ENCODE measurements around the gene CHFR. TPM values are rescaled to one million over a fixed set of nuclear protein-coding genes. Genes with fewer than 3 reads are reported as not detected.

CHFR gene
- total and polyA plus RNA-seq, 9 of the 15 experiments (the other 6 are each of a cell fraction or from before 2014, with no cell fraction given) = 0.61 to 33.9 (median 19.3) TPM

DNA sequence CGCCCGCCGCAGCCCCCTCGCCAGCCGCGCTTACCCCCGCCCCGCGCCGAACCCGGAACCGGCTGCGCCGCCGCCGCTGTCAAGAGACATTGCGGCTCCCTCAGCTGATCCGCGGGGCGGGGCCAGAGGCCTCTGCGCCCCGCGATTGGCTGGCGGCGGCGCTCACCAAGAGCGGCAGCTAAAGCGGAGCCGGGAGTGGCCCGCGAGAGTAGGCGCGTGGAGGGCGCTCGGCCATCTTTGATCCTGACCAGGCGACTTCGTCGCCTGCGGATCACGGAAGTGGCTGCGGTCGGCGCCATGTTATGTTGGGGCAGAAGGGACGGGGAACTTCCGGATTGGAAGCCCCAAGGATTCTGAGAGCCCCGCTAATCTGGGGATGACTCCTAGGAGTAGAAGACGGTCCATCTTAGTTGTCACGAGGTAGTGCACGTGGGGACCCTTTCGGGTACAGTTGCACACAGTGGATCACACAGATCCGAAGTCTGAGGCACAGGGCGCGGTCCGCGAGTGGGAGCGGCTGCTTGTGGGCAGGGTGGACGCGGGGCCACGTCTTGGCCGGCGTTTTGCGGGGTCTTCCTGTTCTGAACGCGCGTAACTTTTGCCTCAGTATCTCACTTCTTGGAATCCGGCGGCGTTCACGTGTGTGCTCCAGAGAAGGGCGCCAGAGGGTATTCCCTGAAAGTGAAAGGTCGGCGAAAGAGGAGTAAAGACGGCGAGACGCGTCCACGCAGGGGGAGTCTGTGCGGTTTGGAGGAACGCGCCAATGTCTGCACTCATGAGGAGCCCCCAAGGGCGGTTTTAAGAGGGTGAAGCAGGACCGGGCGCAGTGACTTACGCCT is at the start of gene CHFR (continued):
- TF ChIP-seq ZFX (CRISPR knock-in tag; IDR thresholded peaks at IDR 0.05) = peak; percentile 51; the same call in 1 of the 2 replicates
- no peak for TF ChIP-seq MIER1 (IDR thresholded peaks at IDR 0.05; ENCODE audit: low read depth)
- no peak; the same call in 1 of the 2 replicates for TF ChIP-seq NFIC (IDR thresholded peaks at IDR 0.05)
- TF ChIP-seq MYBL2 (IDR thresholded peaks at IDR 0.05; ENCODE audit: low read depth) = no peak
- TF ChIP-seq MYBL2 (CRISPR knock-in tag; IDR thresholded peaks at IDR 0.05; ENCODE audit: borderline replicate concordance) = no peak
- no peak for TF ChIP-seq KHSRP (IDR thresholded peaks at IDR 0.05)
- no peak for TF ChIP-seq FOXA3 (CRISPR knock-in tag; conservative IDR thresholded peaks at IDR 0.05 in 1 of 2, IDR thresholded peaks at IDR 0.05 in 1 of 2)
- TF ChIP-seq, protein P1, sequence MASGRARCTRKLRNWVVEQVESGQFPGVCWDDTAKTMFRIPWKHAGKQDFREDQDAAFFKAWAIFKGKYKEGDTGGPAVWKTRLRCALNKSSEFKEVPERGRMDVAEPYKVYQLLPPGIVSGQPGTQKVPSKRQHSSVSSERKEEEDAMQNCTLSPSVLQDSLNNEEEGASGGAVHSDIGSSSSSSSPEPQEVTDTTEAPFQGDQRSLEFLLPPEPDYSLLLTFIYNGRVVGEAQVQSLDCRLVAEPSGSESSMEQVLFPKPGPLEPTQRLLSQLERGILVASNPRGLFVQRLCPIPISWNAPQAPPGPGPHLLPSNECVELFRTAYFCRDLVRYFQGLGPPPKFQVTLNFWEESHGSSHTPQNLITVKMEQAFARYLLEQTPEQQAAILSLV (tag; IDR thresholded peaks at IDR 0.05) = no peak
- peak; percentile 77 to 80 for TF ChIP-seq NRF1 (conservative IDR thresholded peaks at IDR 0.05 in 1 of 2, IDR thresholded peaks at IDR 0.05 in 1 of 2)
- TF ChIP-seq, protein P2, sequence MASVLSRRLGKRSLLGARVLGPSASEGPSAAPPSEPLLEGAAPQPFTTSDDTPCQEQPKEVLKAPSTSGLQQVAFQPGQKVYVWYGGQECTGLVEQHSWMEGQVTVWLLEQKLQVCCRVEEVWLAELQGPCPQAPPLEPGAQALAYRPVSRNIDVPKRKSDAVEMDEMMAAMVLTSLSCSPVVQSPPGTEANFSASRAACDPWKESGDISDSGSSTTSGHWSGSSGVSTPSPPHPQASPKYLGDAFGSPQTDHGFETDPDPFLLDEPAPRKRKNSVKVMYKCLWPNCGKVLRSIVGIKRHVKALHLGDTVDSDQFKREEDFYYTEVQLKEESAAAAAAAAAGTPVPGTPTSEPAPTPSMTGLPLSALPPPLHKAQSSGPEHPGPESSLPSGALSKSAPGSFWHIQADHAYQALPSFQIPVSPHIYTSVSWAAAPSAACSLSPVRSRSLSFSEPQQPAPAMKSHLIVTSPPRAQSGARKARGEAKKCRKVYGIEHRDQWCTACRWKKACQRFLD (CRISPR knock-in tag; IDR thresholded peaks at IDR 0.05) = peak; percentile 97
- no peak for TF ChIP-seq BRD9 (IDR thresholded peaks at IDR 0.05; ENCODE audit: low read depth, partially characterized antibody)
- peak; percentile 61 for TF ChIP-seq NFYB (IDR thresholded peaks at IDR 0.05; ENCODE audit: extremely low read depth, insufficient read length)
- TF ChIP-seq MEIS2 (IDR thresholded peaks at IDR 0.05; ENCODE audit: partially characterized antibody) = no peak
- no peak for TF ChIP-seq SRSF9 (IDR thresholded peaks at IDR 0.05; ENCODE audit: borderline replicate concordance, low read depth, low read length)
- peak; percentile 50 to 64; a peak in 3 of 4 replicates for TF ChIP-seq SIX5 (IDR thresholded peaks at IDR 0.05; ENCODE audit: borderline replicate concordance in 1 of 2, insufficient read depth in 1 of 2, low read depth in 1 of 2, low read length in 2 of 2)
- TF ChIP-seq, protein P3, sequence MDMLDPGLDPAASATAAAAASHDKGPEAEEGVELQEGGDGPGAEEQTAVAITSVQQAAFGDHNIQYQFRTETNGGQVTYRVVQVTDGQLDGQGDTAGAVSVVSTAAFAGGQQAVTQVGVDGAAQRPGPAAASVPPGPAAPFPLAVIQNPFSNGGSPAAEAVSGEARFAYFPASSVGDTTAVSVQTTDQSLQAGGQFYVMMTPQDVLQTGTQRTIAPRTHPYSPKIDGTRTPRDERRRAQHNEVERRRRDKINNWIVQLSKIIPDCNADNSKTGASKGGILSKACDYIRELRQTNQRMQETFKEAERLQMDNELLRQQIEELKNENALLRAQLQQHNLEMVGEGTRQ (CRISPR knock-in tag; IDR thresholded peaks at IDR 0.05) = peak; percentile 75
- TF ChIP-seq TAL1 (IDR thresholded peaks at IDR 0.05) = no peak
- TF ChIP-seq HNRNPH1 (optimal IDR thresholded peaks at IDR 0.05; ENCODE audit: low read depth, low read length) = no peak
- TF ChIP-seq CBFA2T3 (IDR thresholded peaks at IDR 0.05) = no peak
- peak; percentile 75 for TF ChIP-seq DMBX1 (CRISPR knock-in tag; IDR thresholded peaks at IDR 0.05; ENCODE audit: borderline replicate concordance)
- TF ChIP-seq, protein P4, sequence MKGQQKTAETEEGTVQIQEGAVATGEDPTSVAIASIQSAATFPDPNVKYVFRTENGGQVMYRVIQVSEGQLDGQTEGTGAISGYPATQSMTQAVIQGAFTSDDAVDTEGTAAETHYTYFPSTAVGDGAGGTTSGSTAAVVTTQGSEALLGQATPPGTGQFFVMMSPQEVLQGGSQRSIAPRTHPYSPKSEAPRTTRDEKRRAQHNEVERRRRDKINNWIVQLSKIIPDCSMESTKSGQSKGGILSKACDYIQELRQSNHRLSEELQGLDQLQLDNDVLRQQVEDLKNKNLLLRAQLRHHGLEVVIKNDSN (CRISPR knock-in tag; IDR thresholded peaks at IDR 0.05) = peak; percentile 45; the same call in 1 of the 2 replicates
- no peak for TF ChIP-seq XRCC4 (IDR thresholded peaks at IDR 0.05; ENCODE audit: extremely low read depth, insufficient read depth, insufficient read length)
- TF ChIP-seq, protein P5, sequence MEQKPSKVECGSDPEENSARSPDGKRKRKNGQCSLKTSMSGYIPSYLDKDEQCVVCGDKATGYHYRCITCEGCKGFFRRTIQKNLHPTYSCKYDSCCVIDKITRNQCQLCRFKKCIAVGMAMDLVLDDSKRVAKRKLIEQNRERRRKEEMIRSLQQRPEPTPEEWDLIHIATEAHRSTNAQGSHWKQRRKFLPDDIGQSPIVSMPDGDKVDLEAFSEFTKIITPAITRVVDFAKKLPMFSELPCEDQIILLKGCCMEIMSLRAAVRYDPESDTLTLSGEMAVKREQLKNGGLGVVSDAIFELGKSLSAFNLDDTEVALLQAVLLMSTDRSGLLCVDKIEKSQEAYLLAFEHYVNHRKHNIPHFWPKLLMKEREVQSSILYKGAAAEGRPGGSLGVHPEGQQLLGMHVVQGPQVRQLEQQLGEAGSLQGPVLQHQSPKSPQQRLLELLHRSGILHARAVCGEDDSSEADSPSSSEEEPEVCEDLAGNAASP (IDR thresholded peaks at IDR 0.05) = no peak

Data from K562 (cell line).